DND-41 (cell line): ENCODE data around the gene RETREG2.
A peak's percentile ranks its signal among the peaks of the same experiment; 100 is the strongest.

ENCODE experiments used
- ATAC-seq: fragments of 200-7000 bp; cut with Tn5 transposase; 3 replicates; pipeline ENCODE4 v1.9.1; 2021; ENCODE audit warnings: low read depth; ENCODE audit not compliant: insufficient read depth
- DNase-seq: peaks from one replicate; pipeline ENCODE4 v3.0.0-alpha.2; 2020
- H2AFZ ChIP-seq: 2 replicates; pipeline ENCODE4 v1.6.0; 2012; ENCODE audit warnings: low read depth, low read length
- H3K27ac ChIP-seq: 2 replicates; pipeline ENCODE4 v1.5.1; 2012; ENCODE audit warnings: low read length, inconsistent platforms
- H3K27me3 ChIP-seq: fragments of 200-600 bp; sonication (generic); 2 replicates; pipeline ENCODE4 v1.6.0; 2012; ENCODE audit warnings: low read length, mild to moderate bottlenecking, inconsistent platforms; ENCODE audit not compliant: insufficient read depth, poor library complexity
- H3K36me3 ChIP-seq: 2 replicates; pipeline ENCODE4 v1.5.1; 2012; ENCODE audit warnings: low read length, inconsistent platforms; ENCODE audit not compliant: insufficient read depth
- H3K4me1 ChIP-seq: 2 replicates; pipeline ENCODE4 v1.5.1; 2012; ENCODE audit warnings: mild to moderate bottlenecking, low read length; ENCODE audit not compliant: insufficient read depth
- H3K4me2 ChIP-seq: 2 replicates; pipeline ENCODE4 v1.6.0; 2012; ENCODE audit warnings: mild to moderate bottlenecking, moderate library complexity, low read length, inconsistent platforms; ENCODE audit not compliant: insufficient read depth
- H3K4me3 ChIP-seq, 2 experiments: fragments of 200-600 bp in 1 of 2; shearing (Covaris generic) in 1 of 2; 2 replicates each; pipeline ENCODE4 v1.5.1; 2012 to 2016; ENCODE audit warnings: inconsistent platforms in 2 of 2, low read length in 2 of 2, mild to moderate bottlenecking in 2 of 2, low read depth in 1 of 2, moderate library complexity in 1 of 2
- H3K79me2 ChIP-seq: 2 replicates; pipeline ENCODE4 v1.6.0; 2012; ENCODE audit warnings: low read length, inconsistent platforms; ENCODE audit not compliant: insufficient read depth
- H3K9ac ChIP-seq: 2 replicates; pipeline ENCODE4 v1.6.0; 2012; ENCODE audit warnings: low read depth, mild to moderate bottlenecking, inconsistent platforms, low read length, moderate library complexity
- H3K9me3 ChIP-seq: 2 replicates; pipeline ENCODE4 v1.5.1; 2012; ENCODE audit warnings: low read length, moderate library complexity, mild to moderate bottlenecking, inconsistent platforms; ENCODE audit not compliant: insufficient read depth, severe bottlenecking
- H4K20me1 ChIP-seq: 2 replicates; pipeline ENCODE4 v1.6.0; 2012; ENCODE audit warnings: low read length; ENCODE audit not compliant: insufficient read depth
- EZH2 ChIP-seq: IDR thresholded peaks from 3 replicates; pipeline ENCODE4 v1.6.1; 2012; ENCODE audit warnings: borderline replicate concordance, low read depth, mild to moderate bottlenecking, moderate library complexity, low read length, inconsistent platforms; ENCODE audit not compliant: severe bottlenecking
- TF ChIP-seq, protein P1 (sequence below): IDR thresholded peaks from 2 replicates; pipeline ENCODE4 v1.5.1; 2012; ENCODE audit warnings: borderline replicate concordance, low read length, moderate library complexity, mild to moderate bottlenecking; ENCODE audit not compliant: poor library complexity, severe bottlenecking; ENCODE audit errors: extremely low read depth

The RETREG2 gene

DNA sequence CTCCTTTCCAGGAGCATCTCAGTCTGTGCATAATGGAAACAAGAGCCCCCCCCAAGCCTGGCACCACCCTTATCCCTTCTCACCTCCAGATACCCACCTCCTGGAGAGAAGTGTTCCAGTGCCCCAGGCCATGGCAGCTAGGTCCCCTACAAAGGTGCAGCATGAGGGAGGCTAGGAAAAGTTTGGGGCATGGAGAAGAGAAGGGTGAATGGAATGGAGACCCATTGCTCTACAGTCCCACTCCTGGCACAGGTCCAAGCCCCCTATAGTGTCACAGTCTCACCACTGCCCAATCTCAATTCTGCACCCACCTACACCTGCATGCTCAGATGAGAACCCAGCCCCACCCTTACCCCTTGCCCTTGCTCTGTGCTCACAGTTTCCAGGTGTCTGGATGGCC is 9.1 kb upstream of the RETREG2 start:
- Histone ChIP-seq H3K27me3 (no peaks in the 10 kb centered on the region), H3K4me1 (no peaks in the 10 kb centered on the region), H3K4me2 (no peak overlapping the region), H3K9ac (no peak overlapping the region), H3K36me3 (peaks cover 31% of the 10 kb centered on the region), H3K4me3 (no peak overlapping the region), H2AFZ (no peak overlapping the region), H3K79me2 (no peaks in the 10 kb centered on the region), H3K9me3 (no peaks in the 10 kb centered on the region), H3K27ac (no peak overlapping the region), H4K20me1 (peaks cover 4% of the 10 kb centered on the region; the same call in 1 of the 2 replicates)
- DNase-seq (no peak), ATAC-seq (no peak)
- TF ChIP-seq, protein P1, sequence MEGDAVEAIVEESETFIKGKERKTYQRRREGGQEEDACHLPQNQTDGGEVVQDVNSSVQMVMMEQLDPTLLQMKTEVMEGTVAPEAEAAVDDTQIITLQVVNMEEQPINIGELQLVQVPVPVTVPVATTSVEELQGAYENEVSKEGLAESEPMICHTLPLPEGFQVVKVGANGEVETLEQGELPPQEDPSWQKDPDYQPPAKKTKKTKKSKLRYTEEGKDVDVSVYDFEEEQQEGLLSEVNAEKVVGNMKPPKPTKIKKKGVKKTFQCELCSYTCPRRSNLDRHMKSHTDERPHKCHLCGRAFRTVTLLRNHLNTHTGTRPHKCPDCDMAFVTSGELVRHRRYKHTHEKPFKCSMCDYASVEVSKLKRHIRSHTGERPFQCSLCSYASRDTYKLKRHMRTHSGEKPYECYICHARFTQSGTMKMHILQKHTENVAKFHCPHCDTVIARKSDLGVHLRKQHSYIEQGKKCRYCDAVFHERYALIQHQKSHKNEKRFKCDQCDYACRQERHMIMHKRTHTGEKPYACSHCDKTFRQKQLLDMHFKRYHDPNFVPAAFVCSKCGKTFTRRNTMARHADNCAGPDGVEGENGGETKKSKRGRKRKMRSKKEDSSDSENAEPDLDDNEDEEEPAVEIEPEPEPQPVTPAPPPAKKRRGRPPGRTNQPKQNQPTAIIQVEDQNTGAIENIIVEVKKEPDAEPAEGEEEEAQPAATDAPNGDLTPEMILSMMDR = no peak
- no peak for TF ChIP-seq EZH2

DNA sequence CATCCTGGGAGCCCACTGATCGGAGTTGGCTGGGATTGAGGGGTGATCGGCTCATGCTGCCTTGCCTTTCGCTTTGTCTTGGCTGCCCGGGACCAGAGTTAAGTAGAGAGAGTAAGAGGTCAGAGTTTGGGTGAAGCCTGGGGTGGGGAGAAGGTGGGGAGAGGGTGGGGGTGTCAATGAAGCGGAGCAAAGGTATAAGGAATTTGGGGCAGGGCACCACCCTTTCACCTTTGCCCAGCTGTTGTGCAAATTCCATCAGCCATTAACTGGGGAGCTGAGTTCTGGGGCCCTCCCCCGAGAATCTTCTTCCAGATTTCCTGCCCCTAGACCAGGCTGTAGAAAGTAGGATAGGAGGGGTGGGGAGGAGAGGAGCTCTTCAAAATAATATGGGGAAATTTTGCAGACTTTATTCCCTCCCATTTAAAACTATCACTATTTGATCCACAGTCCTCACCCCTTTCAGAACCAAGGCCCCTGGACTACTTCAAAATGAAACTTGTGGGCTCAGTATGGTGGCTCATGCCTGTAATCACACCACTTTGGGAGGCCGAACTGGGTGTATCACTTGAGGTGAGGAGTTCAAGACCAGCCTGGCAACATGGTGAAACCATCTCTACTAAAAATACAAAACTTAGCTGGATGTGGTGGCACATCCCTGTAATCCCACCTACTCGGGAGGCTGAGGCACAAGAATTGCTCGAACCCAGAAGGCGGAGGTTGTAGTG is 8.0 kb upstream of the RETREG2 start, which contains the start of gene SLC23A3:
Gene SLC23A3, minus strand, starts transcription at position 100 of the 725 bp plus-strand sequence. Its CDS starts 45 bp downstream, at position 55.
- H3K4me1 ChIP-seq = peaks cover 5% of the 10 kb centered on the region; the same call in 1 of the 2 replicates
- DNase-seq = no peak
- H3K27ac ChIP-seq = no peak within 1 kb of the TSS
- no peak within 1 kb of the TSS for H3K9ac ChIP-seq
- peaks cover 42% of the 10 kb centered on the region for H3K36me3 ChIP-seq
- no peaks in the 10 kb centered on the region for H3K79me2 ChIP-seq
- no peaks in the 10 kb centered on the region for H3K9me3 ChIP-seq
- no peak within 1 kb of the TSS for H3K4me3 ChIP-seq
- no peak within 1 kb of the TSS for H2AFZ ChIP-seq
- TF ChIP-seq, protein P1 = no peak
- no peak for TF ChIP-seq EZH2
- H3K27me3 ChIP-seq = no peaks in the 10 kb centered on the region
- no peak for ATAC-seq
- no peak within 1 kb of the TSS for H3K4me2 ChIP-seq
- peaks cover 4% of the 10 kb centered on the region; the same call in 1 of the 2 replicates for H4K20me1 ChIP-seq

DNA sequence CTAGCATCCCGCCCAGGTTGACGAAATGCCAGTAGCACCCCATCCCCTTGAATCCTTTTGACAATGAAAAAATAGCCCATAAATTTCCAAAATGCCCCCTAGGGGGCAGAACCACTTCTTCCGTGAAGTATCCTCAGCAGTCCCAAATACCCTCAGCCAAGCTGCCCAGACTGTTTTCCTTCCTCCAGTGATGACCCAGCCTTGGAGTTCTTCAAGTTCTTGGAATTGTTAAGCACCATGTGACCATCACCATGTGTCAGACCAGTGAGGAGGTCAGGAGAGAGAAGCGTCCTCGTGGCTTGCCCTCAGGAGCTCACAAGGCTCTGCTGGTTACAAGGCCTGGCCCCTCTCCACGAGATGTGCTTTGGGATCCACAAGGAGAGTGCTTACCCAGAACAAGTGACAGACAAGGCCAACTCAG is 6.8 kb upstream of the RETREG2 start:
- DNase-seq (peak; percentile 35), ATAC-seq (peak; percentile 69)
- H3K4me1 ChIP-seq = peaks cover 16% of the 10 kb centered on the region
- H2AFZ ChIP-seq = no peak overlapping the region
- TF ChIP-seq, protein P1 = peak; percentile 72
- no peak for TF ChIP-seq EZH2
- 0 out of 2 replicates have a peak overlapping the region, but pooled peaks have one; percentile 19 for H3K27ac ChIP-seq
- H3K27me3 ChIP-seq = no peaks in the 10 kb centered on the region
- no peak overlapping the region for H3K4me3 ChIP-seq
- H3K79me2 ChIP-seq = peaks cover 7% of the 10 kb centered on the region
- H3K9me3 ChIP-seq = no peaks in the 10 kb centered on the region
- peaks cover 42% of the 10 kb centered on the region for H3K36me3 ChIP-seq
- peaks cover 4% of the 10 kb centered on the region; the same call in 1 of the 2 replicates for H4K20me1 ChIP-seq
- no peak overlapping the region for H3K9ac ChIP-seq
- H3K4me2 ChIP-seq = no peak overlapping the region
